IPS DF 4.7 (cell line): ENCODE data around the gene NIBAN1.

ENCODE experiments used
- DNase-seq: peaks from one replicate; pipeline ENCODE4 v3.0.0-alpha.2; 2013; ENCODE audit warnings: low spot score; ENCODE audit errors: extremely low read depth

Gene NIBAN1

DNA sequence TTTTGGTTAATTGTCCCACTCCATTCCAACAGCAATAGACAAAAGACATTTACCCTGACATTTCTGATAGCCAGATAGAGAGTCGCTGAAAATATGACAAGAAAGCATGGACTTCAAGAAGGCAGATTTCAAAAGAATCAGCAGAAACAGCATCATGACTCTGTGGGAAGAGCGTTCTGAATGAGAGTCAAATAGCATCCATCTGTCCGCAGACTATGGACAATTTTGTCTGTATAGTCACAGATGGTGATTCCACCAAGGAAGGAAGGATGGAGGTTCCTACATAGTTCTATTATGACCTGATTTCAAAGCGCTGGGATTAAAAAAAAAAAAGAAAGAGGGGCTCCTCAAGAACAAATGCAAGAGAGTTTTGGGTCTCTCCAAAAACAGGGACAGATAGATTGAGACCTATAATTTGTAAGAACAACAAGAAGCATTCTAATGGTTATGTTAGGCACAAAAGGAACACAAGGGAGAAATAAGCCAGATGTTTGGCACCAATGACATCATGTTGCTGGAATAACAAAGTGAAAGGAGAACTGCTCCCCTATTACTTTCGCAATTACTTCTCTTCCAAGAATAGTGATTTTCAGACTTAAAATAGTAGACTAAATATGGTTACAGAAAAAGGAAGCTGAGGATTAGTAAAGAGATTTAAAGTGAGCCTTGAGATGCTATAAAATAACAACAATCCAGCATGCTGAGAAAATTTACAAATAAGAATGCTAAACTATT, 28.5 kb downstream of the NIBAN1 start:
- DNase-seq: no peak

DNA sequence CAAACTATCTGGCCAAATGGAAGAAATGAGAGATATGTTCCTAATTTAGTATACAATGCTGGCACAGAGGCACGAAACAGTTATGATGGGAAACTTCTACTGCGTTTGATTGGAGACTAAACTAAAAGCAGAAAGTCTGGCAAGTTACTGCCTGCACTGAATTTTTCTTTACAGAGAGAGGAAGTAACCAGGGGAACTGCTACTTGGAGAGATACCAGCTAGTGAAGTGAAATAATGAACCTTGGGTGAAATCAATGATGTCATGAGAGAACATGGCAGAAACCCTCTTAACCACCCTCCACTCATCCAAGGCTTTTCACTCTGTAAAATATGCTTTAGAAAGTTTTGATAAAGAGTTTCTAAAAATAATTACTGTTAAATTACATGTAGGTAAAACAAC, 29.3 kb downstream of the NIBAN1 start:
- DNase-seq: no peak

GRCh38 chr1:184943998-184944397, 30.3 kb downstream of the NIBAN1 start:
- no peak for DNase-seq

DNA sequence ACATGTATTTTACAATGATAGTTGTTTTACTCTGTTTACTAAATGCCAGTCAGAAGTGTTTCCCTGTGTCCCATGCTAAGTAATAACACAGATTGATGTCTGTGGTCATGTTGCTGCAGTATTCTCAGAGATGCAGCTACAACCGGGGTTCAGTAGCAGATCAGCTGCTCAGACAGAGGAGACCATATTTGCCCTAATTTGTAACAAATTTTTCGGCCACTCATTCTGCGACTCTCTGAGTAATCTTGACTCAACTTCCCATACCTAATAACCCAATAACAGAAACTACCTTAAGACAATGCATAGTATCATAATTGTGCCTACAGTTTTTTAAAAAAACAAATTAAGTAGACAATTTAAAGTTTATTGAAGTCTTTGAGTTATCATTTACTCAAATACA, 32.6 kb downstream of the NIBAN1 start:
- no peak for DNase-seq

GRCh38 chr1:184941410-184941733, 32.9 kb downstream of the NIBAN1 start:
- no peak for DNase-seq

DNA sequence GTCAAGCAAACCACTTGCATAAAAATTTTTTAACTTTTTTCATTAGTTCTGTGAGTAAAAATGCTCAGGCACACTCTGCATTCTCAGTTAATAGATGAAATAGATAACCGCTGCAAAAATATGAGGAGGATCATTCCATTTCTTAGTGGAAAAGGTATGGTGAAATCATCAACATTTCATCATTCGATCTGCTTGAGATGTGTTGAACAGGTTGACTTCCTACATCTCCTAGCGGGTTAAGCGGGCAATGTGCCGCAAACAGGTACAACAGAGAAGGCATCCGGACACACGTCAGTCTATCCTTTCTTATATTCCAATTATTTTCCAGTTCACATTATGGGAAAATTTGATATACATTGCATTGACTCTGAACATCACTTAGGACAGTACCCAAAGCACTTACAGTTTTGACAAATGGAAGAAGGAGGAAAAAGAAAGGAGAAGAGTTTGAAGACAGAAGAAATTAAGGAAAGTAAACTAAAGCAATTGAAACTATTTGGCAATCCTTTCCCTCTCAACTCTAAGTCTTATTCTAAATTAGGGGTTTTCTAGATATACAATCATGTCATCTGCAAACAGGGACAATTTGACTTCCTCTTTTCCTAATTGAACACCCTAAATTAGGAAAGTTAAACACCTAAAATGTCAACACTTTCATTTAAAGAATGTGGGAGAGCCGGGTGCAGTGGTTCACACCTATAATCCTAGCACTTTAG, 33.5 kb downstream of the NIBAN1 start:
- DNase-seq: no peak

DNA sequence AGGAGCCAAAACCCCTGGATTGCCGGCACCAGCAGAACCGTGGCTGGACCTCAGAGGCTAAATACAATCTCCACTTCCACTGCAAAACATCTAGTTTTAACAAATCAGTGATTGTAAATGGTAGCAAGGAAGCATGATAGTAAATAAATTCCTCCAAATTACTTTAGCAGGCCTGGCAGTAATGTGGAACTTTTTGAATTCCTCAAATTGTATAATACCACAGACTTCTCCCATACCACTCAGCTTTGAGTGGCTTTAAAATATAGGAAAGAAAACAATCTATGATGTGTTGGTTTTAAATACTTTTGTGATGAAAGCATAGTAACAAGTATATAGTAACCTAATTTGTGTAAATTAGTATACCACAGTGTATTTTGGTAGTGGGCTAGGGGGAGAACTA, 34.1 kb downstream of the NIBAN1 start:
- DNase-seq: no peak

DNA sequence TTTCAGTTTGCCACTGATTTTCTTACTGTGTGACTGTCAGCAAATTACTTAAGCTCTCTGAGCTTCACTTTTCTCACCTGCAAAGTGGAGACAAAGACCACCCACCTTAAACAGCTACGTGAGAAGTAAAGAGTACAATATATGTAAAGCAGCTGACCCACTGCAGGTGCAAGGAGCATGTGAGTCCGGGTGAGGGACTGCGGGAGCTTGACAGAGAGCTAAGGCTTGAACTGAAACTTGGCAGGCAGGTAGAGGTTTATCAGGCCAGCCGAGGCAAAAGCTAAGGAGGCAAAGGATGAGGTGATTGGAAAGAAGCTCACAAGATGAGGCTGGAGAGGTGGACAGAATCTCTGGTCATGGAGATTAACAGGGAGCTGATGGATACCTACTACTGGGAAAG, 36.6 kb downstream of the NIBAN1 start:
- DNase-seq: no peak

DNA sequence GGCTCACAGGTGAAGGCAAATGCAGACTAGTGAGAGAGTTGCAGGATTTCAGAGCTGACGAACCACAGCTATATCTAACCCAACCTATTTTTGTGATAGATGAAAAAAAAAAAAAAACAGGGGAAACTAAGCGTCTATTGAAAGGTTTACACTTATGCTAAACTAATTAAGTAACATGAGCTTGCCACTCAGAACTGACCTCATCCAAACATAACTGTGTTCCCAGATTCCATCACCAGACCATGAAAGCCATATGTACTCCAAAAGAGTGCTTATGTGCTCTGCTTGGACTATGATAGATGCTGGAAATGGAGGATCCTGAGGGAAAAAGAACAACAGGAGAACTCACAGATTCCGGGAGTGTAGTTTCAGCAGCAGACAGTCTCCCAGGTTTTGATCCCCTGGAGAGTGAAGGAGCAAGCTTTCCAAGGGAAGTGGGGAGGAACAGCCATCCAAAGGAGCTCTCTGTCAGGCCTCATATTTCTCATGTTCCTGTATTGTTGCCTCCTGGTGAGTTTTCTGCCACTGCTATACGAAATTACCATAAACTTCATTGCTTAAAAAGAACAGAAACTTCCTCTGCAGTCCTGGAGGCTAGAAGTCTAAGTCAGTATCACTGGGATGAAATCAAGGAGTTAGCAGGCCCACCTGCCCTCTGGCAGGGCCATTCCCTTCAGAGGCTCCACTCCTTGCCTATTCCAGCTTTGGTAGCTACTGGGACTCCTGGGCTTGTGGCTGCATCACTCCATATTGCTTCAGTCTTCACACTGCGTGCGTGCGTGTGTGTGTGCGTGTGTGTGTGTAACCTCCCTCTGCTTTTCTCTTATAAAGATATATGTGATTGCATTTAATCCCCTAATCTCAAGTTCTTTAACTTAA, 38.1 kb downstream of the NIBAN1 start:
- DNase-seq: no peak

DNA sequence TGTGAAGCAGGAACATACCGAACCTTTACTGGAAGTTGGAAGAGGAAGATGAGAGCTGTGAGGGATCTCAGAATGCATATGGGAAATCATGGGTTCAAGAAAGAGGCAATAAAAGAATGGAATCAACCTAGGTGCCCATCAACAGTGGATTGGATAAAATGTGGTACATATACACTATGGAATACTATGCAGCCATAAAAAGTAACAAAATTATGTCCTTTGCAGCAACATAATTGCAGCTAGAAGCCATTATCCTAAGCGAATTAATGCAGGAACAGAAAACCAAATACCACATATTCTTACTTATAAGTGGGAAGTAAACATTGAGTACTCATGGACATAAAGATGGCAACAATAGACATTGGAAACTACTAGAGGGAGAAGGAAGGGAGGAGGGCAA, 40.4 kb downstream of the NIBAN1 start:
- no peak for DNase-seq

GRCh38 chr1:184932319-184932718, 42.0 kb downstream of the NIBAN1 start:
- DNase-seq: no peak

DNA sequence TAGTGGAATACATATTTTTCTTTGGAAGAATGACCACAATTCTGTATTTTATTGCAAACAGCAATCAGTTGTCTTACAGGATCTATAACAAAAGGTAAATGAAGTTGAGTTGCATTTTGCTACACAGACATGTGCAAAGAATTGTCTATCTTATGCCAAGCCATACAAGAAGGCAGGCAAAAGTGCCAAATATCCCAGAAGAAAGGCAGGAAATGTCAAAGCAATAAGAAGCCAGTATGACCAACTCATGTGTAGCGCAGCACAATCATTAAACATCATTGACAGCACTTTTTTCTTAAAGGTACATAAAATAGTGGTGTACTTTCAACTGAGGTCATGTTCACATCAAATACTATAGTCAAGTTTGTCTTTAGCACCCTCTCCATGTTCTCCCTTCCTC, 42.7 kb downstream of the NIBAN1 start:
- DNase-seq: no peak

DNA sequence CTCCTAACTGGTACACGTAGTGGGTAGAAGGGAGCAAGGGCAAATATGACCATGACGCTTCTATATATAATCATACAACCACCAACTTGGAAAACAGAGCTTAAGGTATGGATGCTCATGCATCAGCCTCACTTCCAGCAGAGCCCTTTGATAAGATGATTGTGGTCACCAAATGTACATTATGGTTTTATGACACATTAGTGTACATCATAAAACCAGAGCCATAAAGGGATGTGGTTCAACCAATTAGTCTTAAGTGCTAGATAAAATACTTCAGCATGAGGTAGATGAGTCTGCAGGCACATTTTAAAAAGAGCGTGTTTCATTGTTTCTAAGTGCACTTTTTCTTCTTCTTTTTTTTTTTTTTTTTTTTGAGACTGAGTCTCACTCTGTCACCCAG, 43.7 kb downstream of the NIBAN1 start:
- DNase-seq: no peak

DNA sequence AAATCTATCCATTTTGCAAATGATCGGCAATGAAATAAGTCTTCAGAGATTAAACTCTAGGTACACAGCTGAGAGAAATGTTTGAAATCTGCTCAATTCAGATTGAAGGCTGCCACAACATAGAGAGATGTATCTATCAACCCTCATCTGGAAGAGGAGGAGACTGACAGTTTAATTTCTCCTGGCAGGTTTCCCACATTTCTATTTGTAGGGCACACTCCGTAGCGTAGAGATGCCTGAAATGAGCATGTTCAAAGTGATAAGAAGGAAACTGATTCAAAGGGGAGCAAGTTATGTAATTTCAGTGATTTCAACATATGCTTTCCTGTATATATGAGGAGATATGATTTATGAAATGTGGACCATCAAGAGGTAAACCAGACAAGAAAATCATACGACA, 44.1 kb downstream of the NIBAN1 start:
- no peak for DNase-seq

DNA sequence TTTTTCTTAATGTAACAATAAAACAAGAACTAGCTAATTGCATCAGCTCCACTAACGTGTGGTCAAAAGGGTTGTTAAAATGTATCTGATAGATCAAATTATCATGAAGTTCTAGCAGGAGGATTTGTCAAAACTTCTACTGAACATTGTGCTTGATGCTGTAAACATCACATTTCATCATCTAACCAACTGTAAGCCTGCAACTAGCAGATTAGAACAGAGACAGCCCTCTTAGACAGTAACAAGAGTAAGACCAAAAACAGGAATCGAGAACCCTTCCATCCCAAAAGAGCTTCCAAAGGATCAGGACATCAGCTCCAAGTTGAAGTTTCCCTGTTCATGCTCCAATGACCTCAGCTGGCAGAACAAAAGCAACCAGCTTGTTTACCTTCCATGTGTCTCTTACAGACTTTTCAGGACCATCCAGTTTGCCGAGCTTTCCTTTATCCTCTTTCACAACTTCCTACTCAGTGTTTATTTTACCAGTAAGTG, 44.6 kb downstream of the NIBAN1 start:
- no peak for DNase-seq

DNA sequence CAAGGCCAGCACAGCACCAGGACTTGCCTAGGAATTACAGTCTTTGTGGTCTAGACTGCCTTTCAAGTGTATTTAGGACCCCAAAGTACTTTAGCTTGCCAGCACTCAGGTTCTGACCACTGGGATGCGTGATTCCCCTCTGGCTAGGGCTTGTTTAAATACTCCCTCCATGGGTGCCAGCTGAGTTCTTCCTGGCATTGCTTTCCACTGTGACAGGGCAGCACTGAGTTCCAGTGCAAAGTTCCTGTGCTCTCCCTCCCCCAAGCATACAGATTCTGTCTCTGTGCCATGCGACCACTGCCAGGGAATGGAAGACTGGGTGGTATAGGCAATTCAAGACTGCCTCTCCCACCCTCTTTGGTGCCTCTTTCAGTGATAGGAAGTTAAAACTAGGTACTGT, 45.9 kb downstream of the NIBAN1 start:
- DNase-seq: no peak
